H1 (cell line): Measurements from ENCODE around the gene SLC2A10. TPM values are rescaled to one million over a fixed set of nuclear protein-coding genes. Genes with fewer than 3 reads are reported as not detected.

Source experiments
- CBX5 ChIP-seq: fragments of 300-800, 300-1000 bp; sonication (generic); IDR thresholded peaks from 2 replicates; pipeline ENCODE4 v1.7.1; 2016; ENCODE audit warnings: antibody characterized with exemption, low read length, low read depth
- JUN ChIP-seq: IDR thresholded peaks from 2 replicates; pipeline ENCODE4 v1.6.1; 2011; ENCODE audit warnings: low read depth, mild to moderate bottlenecking, improper control_type of control experiment, low read length
- MAFK ChIP-seq: IDR thresholded peaks from 2 replicates; pipeline ENCODE4 v1.6.1; 2012; ENCODE audit warnings: low read depth, mild to moderate bottlenecking, improper control_type of control experiment, low read length
- polyA plus RNA-seq, 7 experiments: library from polyadenylated mRNA; depleted of rRNA in 3 of 7; stranded (reverse) in 5 of 7; unstranded in 2 of 7; fragments of >200 nt in 5 of 7; fragments of 200-250 nt in 2 of 7; gene quantifications; 1 replicate in 5 of 7; 2 replicates in 1 of 7; 4 replicates in 1 of 7; pipeline versions ENCODE4 v1.2.1 to v1.2.3, GENCODE V29; 2011 to 2013; ENCODE audit warnings: missing spikeins in 2 of 7, mixed read lengths in 2 of 7
- total RNA-seq: library from RNA; stranded (reverse); fragmentation: NEBNext Ultra II Directional; extraction: Animal tissue kit (Norgen Biotek cat#: 25700); gene quantifications from 2 replicates; pipeline ENCODE4 v1.2.1, GENCODE V29; 2021

The SLC2A10 gene
- total and polyA plus RNA-seq, 2 of the 8 experiments (the other 6 are each of a cell fraction or from before 2014, with no cell fraction given): 9.0 to 9.7 TPM

DNA sequence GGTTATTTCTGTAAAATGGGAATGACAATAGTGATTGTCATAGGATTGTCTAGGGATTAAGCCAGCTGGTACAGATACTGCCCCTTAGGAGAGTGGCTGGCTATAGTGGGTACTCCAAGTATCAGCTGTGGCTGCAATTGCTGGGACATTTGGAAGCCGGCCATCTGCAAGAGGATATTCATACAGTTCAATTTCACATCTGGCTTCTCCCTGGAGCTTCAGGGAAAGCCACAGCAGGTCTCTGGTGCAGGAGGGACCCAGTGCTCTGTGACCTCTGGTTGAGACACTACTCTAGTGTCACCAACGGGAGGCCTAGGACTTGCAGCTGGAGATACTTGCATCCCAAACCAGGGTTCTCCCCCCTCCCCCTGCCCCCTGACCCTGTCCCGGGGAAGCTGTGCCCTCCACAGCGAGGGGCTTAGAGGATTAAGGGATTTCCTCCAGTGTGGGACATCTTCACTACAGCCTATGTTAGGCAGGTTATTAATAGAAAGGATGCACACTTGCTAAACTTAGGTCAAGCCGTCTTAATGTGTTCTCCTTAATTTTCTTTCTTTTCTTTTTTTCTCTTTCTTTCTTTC, 2.7 kb downstream of the SLC2A10 start (continued):
- TF ChIP-seq JUN (no peak), CBX5 (no peak), MAFK (no peak)
